NK-92 treated with Interleukin-12 subunit alpha and Interleukin-12 subunit beta, amount 100 ng/mL, for 24 hours (cell line): ENCODE measurements around the gene CNTNAP2.
"Not testable (repeated sequence)": the region's sequence is repeated elsewhere in the genome, so short reads cannot be mapped to it uniquely, and the experiment has no call there.

Experiments used
- DNase-seq: peaks from one replicate; lab custom pipeline; 2025; lab: John Stamatoyannopoulos, UW

CNTNAP2 gene

DNA sequence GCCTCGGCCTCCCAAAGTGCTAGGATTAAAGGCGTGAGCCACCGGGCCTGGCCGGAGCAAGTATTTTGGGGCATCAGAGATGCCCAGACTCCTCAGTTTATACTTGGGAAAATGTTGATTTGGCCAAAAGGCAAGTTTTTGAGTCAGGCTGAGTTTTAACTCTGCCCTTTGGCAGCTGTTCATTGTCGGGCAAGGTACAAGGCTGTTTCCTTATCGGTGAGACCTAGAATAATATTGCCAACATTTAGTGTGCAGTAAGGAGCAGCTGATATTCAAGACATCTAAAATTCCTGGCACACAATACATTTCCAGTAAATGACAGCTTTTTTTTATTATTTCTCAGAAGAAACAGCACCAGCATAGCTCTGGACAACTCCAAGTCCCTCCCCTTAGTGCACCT is 2326.3 kb downstream of the CNTNAP2 start:
- no peak for DNase-seq

DNA sequence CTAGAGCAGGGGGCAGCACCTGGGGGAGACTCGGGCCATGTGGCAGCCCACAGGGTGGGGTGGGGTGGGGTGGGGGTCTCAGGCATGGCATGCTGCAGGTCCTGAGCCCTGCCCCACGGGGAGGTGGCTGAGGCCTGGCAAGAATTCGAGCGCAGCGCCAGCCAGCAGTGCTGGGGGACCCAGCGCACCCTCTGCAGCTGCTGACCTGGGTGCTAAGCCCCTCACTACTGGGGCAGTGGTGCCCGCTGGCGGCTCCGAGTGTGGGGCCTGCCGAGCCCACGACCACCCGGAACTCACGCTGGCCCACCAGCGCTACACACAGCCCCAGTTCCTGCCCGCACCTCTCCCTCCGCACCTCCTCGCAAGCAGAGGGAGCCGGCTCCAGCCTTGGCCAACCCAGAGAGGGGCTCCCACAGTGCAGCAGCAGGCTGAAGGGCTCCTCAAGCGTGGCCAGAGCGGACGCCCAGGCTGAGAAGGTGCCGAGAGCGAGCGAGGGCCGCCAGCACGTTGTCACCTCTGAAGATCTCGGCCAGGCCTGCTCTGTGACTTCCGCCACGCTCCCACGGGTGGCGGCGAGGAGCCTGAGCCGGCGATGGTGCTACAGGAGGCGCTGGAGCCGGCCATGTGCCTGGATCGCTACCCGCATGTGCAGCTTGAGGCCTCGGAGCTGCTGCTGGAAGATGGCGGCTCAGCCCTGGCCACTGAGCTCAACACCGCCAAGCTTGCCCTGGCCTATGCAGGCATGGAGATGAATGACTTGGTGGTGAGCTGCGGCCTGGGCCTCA is 2328.9 kb downstream of the CNTNAP2 start:
- no peak for DNase-seq

- DNase-seq = no peak
These were observed 2330.7 kb downstream of the CNTNAP2 start for GRCh38 chr7:148447221-148447849.

DNA sequence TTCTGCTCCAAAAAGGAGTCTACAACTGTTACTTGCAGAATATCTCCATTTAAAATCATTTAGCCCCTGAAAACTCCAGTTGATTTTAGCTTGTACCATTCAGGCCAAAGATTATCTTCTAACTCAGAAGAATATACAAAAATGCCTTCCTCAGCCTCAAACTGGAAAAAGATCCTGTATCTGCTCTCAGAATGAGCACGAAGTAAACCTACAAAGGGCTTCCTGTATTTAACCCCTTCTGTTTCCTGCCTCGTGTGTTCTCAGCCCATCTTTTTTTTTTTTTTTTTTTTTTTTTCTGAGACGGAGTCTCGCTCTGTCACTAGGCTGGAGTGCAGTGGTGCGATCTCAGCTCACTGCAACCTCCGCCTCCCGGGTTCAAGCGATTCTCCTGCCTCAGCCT is 2334.9 kb downstream of the CNTNAP2 start:
- not testable (repeated sequence) for DNase-seq

DNA sequence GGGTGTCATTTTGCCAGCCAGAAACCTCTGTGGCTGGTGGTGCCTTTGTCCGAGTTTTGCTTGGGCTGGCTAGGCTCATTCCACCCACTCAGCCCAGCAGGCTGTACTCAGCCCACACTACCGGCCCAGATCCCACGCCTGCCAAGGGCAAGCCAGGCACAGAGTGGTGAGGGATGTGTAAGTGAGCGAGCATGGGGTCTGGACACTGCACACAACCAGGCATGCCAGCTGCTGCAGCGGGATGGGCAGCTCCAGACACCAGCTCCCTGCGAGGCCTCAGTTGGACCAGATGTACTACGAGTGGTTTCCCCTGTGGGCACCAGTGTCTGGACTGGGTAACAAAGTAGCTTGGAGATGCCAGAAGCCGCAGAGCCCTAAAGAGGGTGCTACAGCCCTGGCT is 2339.8 kb downstream of the CNTNAP2 start:
- DNase-seq = no peak

- DNase-seq = no peak
These were observed 2340.8 kb downstream of the CNTNAP2 start for GRCh38 chr7:148457310-148457921.

DNA sequence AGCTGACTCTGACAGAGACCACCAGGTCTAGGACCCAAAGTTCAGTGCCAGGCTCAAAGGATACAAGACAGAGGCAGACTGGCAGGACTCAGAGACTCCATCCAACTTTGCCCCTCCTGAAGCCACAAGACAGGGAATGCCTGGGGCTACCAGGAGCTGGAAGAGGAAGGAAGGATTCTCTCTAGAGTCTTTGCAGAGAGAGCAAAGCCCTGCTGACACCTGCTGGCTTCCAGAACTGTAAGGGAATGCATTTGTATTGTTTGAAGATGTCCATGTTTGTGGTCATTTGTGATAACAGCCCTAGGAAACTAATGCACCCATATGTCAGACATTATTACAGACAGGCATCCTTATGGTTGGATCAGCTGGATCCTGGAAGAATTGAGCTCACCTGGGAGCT is 2341.7 kb downstream of the CNTNAP2 start:
- no peak for DNase-seq

DNA sequence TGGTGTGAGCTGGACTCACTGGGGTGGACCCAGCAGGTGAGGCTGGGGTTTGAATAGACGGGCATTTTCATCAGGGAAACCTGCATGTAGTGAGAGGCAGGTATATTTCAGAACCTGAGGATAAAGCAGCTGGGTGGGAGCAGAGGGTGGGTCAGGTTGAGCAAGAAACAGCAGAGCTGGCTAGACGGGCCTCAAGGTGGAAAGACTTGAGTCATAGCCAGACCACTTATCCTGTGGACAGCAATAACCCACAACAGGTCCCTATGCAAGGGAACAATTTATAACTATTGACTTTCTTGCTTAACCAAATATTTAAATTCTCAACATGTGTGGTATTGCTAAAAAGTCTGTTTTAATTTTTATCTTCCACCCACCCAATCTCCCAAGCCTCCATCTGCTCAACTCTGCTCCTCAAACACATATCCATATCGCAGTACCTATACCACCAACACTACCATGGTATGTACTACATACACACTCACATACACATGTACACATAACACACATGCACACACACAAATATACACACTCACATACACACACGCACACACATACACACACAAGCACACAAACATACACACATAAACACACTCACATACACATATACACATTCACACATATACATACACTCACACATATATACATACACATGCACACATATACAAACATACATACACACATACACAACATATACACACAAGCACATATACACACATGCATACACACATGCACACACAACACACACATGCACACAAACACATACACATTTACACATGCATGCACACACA is 2345.0 kb downstream of the CNTNAP2 start:
- DNase-seq = no peak

- not testable (repeated sequence) for DNase-seq
These were observed 2346.2 kb downstream of the CNTNAP2 start for GRCh38 chr7:148462774-148463173.

GRCh38 chr7:148463210-148463609 is 2346.6 kb downstream of the CNTNAP2 start:
- DNase-seq = no peak

GRCh38 chr7:148464947-148465346 is 2348.3 kb downstream of the CNTNAP2 start:
- no peak for DNase-seq

DNA sequence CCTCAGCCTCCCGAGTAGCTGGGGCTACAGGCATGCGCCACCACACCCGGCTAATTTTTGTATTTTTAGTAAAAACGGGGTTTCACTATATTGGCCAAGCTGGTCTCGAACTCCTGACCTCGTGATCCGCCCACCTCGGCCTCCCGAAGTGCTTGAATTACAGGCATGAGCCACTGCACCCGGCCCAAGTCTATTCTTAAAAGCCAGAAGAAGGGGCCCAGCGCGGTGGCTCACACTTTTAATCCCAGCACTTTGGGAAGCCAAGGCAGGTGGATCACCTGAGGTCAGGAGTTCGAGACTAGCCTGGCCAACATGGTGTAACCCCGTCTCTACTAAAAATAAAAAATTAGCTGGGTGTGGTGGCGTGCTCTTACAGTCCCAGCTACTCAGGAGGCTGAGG is 2348.8 kb downstream of the CNTNAP2 start:
- DNase-seq = not testable (repeated sequence)

GRCh38 chr7:148466120-148466519 is 2349.5 kb downstream of the CNTNAP2 start:
- DNase-seq = no peak

DNA sequence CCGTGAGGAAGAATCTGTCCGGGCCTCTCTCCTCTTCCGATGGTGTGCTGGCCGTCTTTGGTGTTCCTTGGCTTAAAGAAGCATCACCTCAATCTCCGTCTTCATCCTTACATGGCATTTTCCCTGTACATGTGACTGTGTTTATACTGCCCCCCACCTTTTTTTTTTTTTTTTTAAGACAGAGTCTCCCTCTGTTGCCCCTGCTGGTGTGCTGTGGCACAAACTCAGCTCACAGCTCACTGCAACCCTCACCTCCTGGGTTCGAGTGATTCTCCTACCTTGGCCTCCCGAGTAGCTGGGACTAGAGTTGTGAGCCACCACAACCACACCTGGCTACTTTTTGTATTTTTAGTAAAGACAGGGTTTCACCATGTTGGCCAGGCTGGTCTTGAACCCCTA is 2352.1 kb downstream of the CNTNAP2 start:
- DNase-seq = no peak
